Daoy (cell line): ENCODE data around the gene CCDC201. TPM values are rescaled to one million over a fixed set of nuclear protein-coding genes. Genes with fewer than 3 reads are reported as not detected.
A peak's percentile ranks its signal among the peaks of the same experiment; 100 is the strongest.
"Not testable (repeated sequence)": the region's sequence is repeated elsewhere in the genome, so short reads cannot be mapped to it uniquely, and the experiment has no call there.

ENCODE experiments used
- DNase-seq: peaks from one replicate; pipeline ENCODE4 v3.0.0-alpha.2; 2015; ENCODE audit warnings: low read depth
- total RNA-seq: library from RNA; depleted of rRNA; stranded (reverse); fragments of >200 nt; shearing (Covaris generic); gene quantifications from 2 replicates; pipeline ENCODE4 v1.2.3, GENCODE V29; 2014

CCDC201 gene
- total RNA-seq, 1 experiment from 2014 or later, result not detected

DNA sequence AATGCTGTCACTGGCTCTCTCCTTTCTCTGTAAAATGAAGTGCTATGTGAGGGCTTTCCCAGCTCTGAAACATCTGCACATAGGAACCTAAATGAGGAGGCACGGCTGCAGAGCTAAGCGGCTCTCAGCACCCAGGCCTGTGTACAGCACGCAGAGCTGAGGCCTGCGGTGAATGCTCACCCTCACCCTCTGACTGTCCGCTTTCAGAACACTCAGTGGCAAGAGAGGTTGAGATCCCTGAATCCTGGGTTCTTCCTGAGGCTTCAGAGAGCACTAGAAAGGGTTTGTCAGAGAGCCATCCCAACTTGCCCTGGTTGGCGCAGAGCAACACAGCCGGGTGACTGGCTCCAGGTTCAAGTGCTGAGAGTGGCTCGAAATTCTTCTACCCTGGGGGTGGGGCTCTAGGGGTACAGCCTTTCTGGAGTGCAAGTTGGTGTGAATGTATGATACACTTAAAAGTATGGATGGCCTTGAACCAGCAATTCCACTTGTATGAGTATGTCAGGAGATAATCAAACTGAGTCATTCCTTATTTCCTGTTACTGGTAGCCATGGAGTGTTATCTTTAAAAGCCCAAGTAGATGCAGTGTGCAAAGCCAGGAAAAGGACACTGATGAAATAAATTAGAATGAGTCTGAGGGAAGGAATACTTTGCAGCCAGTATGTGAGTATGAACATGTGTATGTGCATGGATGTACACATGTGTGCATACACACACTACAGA, 1.7 kb upstream of the CCDC201 start:
- DNase-seq, result peak; percentile 87

DNA sequence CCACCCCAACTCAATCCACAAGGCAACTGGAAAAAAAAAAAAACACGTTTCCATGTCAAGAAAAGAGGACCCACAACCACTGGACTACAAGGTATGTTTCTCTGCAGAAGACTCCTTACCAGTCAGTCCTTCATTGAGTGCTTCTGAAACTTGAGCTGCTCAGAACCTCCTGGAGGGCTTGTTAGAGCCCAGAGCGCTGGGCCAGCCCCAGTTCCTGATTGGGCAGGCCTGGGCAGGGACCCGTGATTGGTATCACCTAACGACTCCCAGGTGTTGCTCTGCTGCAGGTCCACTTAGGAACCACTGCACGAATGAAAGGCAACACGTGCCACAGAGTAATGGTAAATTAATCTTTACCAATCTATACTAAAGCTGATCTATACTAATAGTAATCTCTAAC, 473 bp upstream of the CCDC201 start:
- no peak for DNase-seq

DNA sequence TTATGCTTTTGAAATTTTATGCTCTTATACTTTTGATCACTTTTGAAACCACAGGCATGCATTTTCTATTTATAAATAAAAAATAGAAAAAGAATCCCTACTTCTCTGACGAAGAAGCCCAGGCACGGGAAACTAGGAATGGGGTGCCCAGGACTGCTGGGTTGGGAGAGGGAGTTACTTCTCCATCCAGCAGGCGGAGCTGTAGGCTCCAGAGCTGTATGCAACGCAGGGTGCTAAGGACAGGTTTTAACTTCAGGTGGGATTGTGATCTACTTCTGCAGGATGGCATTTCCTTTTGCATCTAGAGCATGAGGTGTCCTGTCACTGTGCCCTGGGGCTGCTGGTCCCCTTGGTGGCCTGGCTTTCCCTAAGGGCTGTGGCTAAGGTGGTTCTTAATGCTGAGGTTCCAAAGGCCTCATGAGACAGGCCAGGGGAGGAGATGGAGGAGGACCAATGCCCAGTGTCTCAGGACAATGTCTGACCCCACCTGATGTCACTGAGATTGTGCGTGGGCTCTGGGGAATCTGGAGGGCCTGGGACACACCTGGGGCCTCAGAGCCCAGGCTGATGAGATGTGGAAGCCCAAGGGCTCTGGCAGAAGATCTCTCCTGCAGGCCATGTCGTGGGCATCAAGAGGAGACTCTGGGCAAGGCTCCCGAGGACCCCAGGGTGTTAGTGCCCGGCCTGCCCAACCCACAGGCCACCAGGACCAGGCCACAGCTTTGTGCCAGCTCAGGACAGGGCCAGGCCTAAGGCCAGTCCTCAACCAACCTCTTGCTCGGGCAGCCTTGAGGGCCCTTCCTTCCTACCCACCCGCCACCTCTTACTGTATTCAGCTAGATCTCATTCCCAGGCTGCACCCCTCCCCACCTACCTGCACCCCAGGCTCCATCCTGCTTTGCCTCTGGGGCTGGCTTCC, 507 bp downstream of the CCDC201 start:
- DNase-seq, result peak; percentile 64

DNA sequence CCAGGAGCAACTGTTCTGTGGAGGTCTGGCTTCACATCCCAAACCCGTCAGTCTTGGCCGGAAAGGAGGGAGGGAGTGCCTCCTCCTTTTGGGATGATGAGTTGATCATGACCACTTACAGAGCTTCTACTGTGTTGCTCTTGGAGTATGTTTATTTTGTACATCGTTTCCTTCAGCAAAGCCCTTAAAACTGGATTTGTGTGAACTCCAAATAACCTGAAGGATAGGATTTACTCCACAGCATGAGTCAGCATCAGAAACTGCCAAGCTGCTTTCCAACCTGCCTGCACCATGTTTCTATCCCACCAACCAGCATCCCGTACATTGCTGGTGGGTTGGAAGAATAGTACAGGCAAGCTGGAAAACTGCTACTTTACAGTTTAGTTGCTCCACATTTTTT, 3.5 kb downstream of the CCDC201 start:
- peak; percentile 38 for DNase-seq

DNA sequence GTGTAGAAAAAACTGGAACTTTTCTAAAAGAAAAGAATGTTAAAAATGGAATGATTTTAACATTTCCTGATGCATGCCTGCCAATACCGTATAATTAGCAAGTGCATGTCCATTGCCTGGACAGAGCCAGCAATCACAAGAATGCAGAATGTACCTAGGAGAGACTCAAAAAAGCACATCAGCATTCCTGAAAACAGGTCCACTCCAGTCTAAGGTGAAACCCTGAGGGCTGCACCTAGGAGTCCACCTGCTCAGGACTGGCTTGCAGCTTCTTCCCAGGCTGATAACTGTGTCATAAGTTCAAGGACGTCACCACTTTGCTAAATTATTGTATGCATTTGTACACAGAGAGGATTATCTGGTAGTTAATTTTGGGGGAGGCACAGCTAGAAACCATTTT, 5.4 kb downstream of the CCDC201 start:
- DNase-seq, result no peak

DNA sequence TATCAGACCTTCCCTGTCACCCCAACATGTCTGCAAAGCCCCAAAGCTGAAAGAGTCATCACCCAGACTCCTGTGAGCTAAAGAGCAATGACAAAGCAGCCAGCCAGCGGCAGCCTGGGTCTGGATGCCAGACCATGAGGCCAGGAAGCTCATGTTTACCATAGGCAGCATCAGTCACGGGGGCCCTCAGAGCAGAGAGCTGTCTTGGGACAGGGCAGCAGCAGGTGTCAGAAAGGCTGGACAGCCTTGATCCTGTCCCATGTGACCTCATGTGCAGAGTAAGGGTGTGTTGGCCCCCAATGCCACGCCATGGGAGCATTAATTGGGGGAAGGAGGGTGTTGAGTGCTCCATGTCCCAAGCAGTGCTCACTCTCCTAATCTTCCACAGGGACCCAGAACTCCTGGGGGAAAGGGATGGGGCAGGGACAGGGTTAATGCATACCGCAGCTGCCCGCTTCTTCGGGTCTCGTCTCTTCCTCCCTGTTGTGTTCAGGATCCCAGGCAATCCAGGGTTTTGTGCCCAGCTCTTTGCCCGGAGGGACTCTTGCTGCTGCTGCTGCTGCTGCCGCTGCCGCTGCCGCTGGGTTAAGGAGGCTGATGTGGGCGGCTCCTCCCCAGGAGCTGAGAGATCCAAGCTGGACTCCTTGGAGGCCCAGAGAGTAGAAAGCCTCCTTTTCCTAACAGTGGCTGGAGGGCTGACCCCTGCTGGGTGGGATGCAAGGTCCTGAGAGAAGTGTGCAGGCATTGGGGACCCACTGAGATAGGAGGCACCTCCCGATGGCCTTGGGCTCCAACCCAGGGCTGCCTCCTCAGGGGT, 7.1 kb downstream of the CCDC201 start:
- no peak for DNase-seq

DNA sequence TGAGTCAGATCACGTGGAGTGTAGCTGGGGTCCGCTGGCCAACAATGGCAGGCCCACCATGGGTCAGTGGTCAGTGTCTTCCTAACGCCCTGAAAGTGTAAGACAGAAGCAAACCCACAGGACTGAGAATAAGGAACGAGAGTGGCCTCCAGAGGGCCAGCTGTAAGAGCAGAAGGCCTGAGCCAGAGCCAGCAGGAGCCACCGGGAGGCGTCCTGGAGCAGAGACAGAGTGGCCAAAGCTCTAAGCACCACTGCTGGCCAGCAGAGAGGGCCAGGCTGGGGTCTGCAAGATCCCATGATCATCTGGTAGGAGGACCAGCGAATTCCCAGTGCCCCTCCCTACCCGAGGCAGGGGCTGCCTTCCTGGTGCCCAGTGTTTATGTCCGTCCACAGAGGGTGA, 9.2 kb downstream of the CCDC201 start:
- no peak for DNase-seq

DNA sequence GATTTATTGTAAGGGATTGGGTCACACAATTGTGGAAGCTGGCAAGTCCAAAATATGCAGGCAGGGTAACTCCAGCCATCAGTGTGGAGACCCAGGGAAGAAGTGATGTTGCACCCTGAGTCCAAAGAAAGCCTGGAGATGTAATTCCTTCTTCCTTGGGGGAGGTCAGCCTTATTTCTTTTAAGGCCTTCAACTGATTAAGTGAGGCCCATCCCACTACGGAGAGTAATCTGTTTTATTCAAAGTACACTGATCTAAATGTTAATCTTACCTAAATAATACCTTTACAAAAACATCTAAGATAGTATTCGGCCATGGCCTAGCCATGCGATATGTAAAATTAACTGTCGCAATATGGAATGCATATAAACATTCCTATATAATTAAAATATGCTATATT, 16.0 kb downstream of the CCDC201 start:
- DNase-seq, result not testable (repeated sequence)

DNA sequence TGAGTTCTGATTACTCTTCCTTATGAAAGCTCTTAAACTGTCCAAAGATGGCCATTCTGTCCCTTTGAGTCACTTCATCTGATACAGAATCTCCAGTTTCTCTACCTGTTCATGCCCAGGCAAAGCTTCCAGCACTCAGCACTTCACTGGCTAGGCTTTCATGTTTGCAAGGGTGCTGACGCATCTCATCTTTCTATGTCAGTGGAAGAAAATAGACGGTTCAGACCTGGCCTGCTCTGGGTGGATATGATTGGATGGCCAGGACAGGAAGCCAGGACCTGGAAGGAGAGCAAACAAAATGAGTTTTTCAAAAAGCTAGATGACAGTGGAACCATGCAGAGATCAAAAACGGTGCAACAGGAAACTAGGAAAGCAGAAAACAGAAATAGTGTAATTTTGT, 17.2 kb downstream of the CCDC201 start:
- DNase-seq, result not testable (repeated sequence)

DNA sequence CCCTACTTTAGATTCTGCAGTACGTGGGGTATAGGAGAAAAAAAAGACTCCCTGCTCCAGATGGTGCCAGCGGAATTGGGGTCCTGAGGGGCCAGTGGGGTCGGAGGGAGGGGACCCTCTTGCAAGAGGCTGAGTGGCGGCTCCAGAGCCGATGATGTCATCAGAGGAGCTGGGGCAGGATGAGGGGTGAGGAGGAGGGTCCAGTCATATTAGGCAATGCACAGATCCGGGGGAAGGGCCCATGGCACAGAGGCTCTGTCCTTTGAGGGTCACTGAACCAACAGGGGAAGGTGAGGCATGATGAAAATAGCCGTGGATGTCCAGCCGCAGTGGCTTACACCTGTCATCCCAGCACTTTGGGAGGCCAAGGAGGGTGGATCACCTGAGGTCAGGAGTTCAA, 19.4 kb downstream of the CCDC201 start:
- not testable (repeated sequence) for DNase-seq

DNA sequence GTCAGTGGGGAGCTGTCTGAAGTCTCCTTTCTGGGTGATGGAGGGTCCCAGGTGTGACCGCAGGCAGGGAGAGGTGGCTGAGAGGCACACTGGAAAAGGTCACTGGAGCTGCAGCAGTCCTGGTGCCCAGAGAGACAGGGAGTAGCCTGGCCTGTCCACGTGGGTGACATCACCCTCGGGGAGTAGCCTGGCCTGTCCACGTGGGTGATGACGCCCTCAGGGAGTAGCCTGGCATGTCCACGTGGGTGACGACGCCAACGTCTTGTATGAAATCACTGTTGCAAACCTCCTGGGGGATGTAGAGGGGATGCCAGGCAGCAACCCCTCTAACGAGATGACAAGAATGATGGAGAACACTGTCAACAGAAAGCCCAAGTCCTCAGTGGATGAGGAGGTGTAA, 19.9 kb downstream of the CCDC201 start:
- DNase-seq, result not testable (repeated sequence)

DNA sequence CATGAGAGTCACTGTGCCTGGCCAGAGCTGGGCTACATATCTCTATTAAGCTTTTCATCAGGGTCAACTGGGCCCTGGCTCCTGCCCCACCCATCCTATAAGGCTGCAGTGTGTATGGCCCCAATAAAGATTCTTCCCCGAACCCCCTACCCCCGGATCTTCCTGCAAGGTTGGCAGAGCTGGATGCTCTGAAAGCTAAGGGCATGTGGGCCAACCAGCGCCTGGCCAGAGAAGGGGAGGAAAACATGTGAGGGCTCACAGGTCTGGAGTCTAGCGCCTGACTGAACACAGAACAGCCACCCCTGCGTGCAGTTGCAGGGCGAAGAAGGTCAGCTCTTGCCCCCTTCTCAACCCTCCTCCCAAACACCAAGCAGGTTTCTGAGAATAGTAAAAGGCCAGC, 24.1 kb downstream of the CCDC201 start:
- DNase-seq, result not testable (repeated sequence)

DNA sequence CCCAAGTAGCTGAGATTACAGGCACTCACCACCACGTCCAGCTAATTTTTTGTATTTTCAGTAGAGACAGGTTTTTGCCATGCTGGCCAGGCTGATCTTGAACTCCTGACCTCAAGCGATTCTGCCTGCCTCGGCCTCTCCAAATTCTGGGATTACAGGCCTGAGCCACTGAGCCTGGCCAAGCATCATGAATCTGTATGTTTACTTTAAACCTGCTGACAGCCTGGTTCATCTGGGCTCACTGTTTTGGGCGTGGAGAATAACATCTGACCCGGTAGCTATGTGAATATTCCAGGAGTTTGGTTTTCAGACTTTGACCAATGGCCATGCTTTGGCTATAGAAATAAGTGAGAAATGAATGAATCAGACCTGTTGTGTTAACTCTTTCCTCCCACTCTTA, 26.3 kb downstream of the CCDC201 start:
- not testable (repeated sequence) for DNase-seq

DNA sequence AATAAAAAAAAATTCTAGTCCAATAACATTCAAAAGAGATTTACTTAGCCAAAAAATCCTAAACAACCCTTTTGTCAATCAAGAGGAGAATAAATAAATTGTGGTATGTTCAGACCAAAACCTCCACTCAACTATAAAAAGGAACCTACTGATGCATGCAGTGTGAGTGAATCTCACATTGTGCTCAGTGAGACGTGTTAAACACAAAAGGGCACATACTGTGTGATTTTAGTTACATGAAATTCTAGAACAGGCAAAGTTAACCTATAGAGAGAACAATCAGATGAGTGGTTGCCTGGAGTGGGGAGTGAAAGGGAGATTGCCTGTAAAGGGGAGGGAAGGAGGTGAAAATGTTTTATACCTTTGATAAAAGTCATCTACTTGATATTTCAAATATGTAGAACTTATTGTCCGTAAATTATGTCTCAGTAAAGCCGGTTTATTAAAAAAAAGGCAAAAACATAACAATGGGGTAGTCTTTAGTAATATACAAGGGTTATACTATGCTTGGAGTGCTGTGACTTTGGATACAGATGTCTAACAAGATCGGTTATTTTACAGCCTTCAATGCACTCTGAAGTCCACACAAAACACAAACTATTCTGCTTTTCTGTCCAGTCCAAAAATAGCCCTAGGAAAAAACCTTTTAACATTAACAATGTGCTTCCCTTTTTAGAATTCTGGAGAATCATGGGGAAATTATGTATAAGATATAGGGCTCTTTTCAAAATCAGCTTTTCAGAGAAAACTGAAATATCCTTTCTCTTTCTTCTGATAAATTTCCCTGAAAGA, 30.8 kb downstream of the CCDC201 start:
- not testable (repeated sequence) for DNase-seq

DNA sequence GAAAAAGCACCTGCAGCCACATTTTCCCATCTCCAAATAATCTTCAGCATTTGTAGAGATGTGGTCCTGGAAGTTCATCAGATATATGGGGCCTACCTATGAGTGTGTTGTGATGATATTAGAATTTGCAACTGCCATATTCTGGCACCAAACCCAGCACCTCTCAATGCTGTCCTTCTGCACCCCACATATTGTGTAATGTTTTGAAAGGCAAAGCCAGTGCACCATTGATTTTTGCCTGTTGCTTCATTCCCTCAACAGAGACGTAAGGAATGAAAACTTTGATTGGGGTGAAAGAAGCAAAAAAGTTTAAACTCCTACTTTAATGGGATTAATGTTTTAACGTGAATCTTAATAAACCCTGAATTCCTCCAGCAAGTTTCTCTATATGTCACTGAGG, 34.0 kb downstream of the CCDC201 start:
- not testable (repeated sequence) for DNase-seq

DNA sequence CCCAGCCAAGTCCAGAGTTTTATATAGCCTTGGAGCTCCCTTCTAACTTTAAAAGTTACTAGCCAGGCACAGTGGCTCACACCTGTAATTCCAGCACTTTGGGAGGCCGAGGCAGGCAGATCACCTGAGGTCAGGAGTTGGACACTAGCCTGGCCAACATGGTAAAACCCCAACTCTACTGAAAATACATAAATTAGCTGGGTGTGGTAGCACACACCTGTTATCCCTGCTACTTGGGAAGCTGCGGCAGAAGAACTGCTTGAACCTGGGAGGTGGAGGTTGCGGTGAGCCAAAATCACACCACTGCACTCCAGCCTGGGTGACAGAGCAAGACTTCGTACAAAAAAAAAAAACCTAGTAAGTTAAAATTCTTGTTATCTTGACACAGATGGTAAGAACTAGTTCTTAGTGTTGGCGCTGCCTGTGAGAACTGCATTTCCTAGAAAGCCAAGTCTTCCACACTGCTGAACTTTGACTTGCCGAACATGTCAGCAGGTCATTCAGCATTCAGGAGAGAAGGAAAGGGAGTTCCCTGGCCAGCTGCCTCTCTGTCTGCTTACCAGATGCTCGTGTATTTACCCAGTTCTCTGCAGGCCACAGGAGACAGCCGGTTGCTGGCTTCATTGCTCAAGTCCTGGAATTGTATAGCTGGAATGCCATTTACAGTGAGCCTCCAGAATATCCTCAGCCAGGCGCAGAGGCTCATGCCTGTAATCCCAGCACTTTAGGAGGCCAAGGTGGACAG, 40.3 kb downstream of the CCDC201 start:
- DNase-seq, result not testable (repeated sequence)

DNA sequence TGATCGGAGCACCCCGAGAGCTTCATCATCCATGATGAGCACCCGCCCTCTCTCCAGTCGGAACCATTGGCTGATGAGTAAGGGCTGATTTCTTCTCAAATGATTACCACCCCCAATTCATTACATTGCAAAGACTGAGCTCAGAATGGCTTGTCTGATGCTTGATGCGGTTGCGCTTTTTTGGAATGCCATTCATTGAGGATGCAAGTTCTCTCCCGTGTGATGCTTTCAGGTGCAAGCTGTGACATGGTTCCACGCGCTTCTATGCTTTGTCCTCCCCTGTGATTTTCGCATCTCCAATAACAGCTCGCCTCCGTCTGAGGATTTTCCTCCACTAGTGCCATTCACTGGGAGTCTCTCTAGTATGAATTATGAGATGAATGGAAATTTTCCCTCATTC, 43.0 kb downstream of the CCDC201 start:
- not testable (repeated sequence) for DNase-seq

DNA sequence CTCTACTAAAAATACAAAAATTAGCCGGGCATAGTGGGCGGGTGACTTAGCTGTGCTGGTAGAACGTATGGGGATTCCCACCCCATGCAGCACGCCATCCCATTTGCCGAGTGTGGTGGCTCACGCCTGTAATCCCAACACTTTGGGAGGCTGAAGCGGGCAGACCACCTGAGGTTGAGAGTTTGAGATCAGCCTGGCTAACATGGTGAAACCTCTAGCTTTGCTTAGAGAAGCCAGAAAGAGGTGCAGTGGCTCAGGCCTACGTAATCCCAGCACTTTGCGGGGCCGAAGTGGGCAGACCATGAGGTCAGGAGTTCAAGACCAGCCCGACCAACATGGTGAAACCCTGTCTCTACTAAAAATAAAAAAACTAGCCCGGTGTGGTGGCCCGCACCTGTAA, 45.2 kb downstream of the CCDC201 start:
- not testable (repeated sequence) for DNase-seq

DNA sequence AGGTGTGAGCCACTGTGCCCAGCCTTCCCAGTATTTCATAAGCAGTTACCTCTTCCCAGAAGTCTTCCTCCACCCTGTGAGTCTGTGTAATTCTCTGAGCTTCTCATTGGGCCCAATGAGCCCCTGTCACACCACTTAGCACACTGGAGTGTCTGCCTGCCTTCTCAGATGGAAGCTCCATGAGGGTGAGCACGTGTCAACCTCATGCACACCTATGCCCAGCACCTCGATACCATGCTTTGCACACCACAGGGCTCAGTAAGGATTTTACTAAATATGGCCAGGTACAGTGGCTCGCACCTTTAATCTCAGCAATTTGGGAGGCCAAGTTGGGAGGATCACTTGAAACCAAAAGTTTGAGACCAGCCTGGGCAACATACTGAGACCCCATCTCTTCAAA, 46.3 kb downstream of the CCDC201 start:
- DNase-seq, result not testable (repeated sequence)

DNA sequence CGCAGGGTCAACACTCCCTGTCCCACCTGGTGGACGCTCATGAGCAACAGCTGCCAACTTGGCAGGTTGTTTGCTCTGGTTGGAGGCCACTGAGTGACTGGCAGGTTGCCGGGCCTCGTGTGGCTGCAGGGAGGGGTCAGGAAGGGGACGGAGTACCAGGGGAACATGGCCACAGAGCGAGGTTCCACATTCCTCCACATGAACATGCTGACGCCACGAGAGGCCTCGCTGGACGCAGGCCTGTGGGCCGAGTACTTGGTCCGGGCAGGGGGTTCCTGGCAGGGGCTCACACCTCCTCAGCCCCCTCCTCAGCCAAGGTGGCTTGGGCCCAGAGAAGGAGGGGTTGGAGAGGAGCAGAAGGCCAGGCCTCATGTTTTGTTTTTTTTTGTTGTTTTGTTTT, 54.1 kb downstream of the CCDC201 start:
- not testable (repeated sequence) for DNase-seq
